Trophoblast cell (in vitro differentiated cells and primary cell): ENCODE results near the gene ZNF554.

Experiments used
- DNase-seq, 2 donors: peaks; one replicate each; pipeline ENCODE4 v3.0.0-alpha.2; 2016
- H2AFZ ChIP-seq: 2 replicates; pipeline ENCODE4 v1.6.1; 2013; ENCODE audit warnings: low read length, moderate library complexity, mild to moderate bottlenecking; ENCODE audit not compliant: insufficient read depth, poor library complexity
- H2AK5ac ChIP-seq: 2 replicates; pipeline ENCODE4 v1.6.1; 2013; ENCODE audit warnings: mild to moderate bottlenecking, low read length
- H2BK120ac ChIP-seq: 2 replicates; pipeline ENCODE4 v1.6.1; 2013; ENCODE audit warnings: low read length, mild to moderate bottlenecking, moderate library complexity; ENCODE audit not compliant: insufficient read depth, poor library complexity
- H2BK12ac ChIP-seq: 2 replicates; pipeline ENCODE4 v1.6.1; 2013; ENCODE audit warnings: mild to moderate bottlenecking, low read length, moderate library complexity
- H2BK5ac ChIP-seq: 2 replicates; pipeline ENCODE4 v1.6.1; 2013; ENCODE audit warnings: low read length, low read depth, moderate library complexity, mild to moderate bottlenecking; ENCODE audit not compliant: poor library complexity
- H3K14ac ChIP-seq: 2 replicates; pipeline ENCODE4 v1.6.1; 2013; ENCODE audit warnings: mild to moderate bottlenecking, low read length
- H3K18ac ChIP-seq: 2 replicates; pipeline ENCODE4 v1.6.1; 2013; ENCODE audit warnings: mild to moderate bottlenecking, low read length
- H3K23ac ChIP-seq: 2 replicates; pipeline ENCODE4 v1.6.1; 2013; ENCODE audit warnings: low read length
- H3K27ac ChIP-seq: 2 replicates; pipeline ENCODE4 v1.5.1; 2013; ENCODE audit warnings: low read depth, mild to moderate bottlenecking, inconsistent platforms, low read length, moderate library complexity
- H3K27me3 ChIP-seq: 2 replicates; pipeline ENCODE4 v1.6.1; 2013; ENCODE audit warnings: inconsistent platforms, mild to moderate bottlenecking, low read length, moderate library complexity; ENCODE audit not compliant: insufficient read depth
- H3K36me3 ChIP-seq, 2 experiments: 1 replicate in 1 of 2; 2 replicates in 1 of 2; pipeline ENCODE4 v1.6.1; 2013; ENCODE audit warnings: low read length in 2 of 2, mild to moderate bottlenecking in 2 of 2, moderate library complexity in 1 of 2; ENCODE audit not compliant: insufficient read depth in 2 of 2, control insufficient read depth in 1 of 2
- H3K4ac ChIP-seq: 2 replicates; pipeline ENCODE4 v1.6.1; 2013; ENCODE audit warnings: low read depth, mild to moderate bottlenecking, low read length, moderate library complexity
- H3K4me1 ChIP-seq, 2 experiments: 1 replicate in 1 of 2; 2 replicates in 1 of 2; pipeline ENCODE4 v1.6.1; 2013; ENCODE audit warnings: low read length in 2 of 2, mild to moderate bottlenecking in 2 of 2, moderate library complexity in 1 of 2; ENCODE audit not compliant: insufficient read depth in 2 of 2, control insufficient read depth in 1 of 2
- H3K4me2 ChIP-seq: 2 replicates; pipeline ENCODE4 v1.6.1; 2013; ENCODE audit warnings: inconsistent platforms, mild to moderate bottlenecking, low read length, moderate library complexity
- H3K4me3 ChIP-seq: 2 replicates; pipeline ENCODE4 v1.5.1; 2013; ENCODE audit warnings: mild to moderate bottlenecking, low read depth, low read length, inconsistent platforms
- H3K79me1 ChIP-seq: one replicate; pipeline ENCODE4 v1.6.1; 2013; ENCODE audit warnings: low read length
- H3K79me2 ChIP-seq: 2 replicates; pipeline ENCODE4 v1.6.1; 2013; ENCODE audit warnings: low read length, mild to moderate bottlenecking; ENCODE audit not compliant: control insufficient read depth, insufficient read depth, poor library complexity
- H3K9ac ChIP-seq: 2 replicates; pipeline ENCODE4 v1.6.1; 2013; ENCODE audit warnings: mild to moderate bottlenecking, low read length
- H3K9me3 ChIP-seq: 2 replicates; pipeline ENCODE4 v1.6.1; 2013; ENCODE audit warnings: low read depth, mild to moderate bottlenecking, control low read depth, inconsistent platforms, low read length; ENCODE audit not compliant: insufficient read depth
- H4K12ac ChIP-seq: 2 replicates; pipeline ENCODE4 v1.6.1; 2013; ENCODE audit warnings: low read depth, mild to moderate bottlenecking, low read length, moderate library complexity
- H4K8ac ChIP-seq: 2 replicates; pipeline ENCODE4 v1.6.1; 2013; ENCODE audit warnings: low read depth, mild to moderate bottlenecking, low read length, moderate library complexity
- H4K91ac ChIP-seq: one replicate; pipeline ENCODE4 v1.6.1; 2013; ENCODE audit warnings: low read depth, mild to moderate bottlenecking, low read length, moderate library complexity
- WGBS: extraction: QIAGEN DNeasy Blood & Tissue Kit; methylation state at CpG from one replicate; pipeline ENCODE4 v1.1.7; 2013; ENCODE audit warnings: missing lambda C conversion rate; ENCODE audit not compliant: insufficient read length, insufficient coverage; ENCODE audit errors: extremely low coverage; 5-methylcytosine and 5-hydroxymethylcytosine counted together

ZNF554 gene

GRCh38 chr19:2856457-2857050 is 36.9 kb downstream of the ZNF554 start:
- Histone ChIP-seq H3K23ac (no peak overlapping the region), H3K9me3 (peaks cover 33% of the 10 kb centered on the region), H3K4ac (no peak overlapping the region), H3K14ac (no peak overlapping the region), H3K79me1 (no peaks in the 10 kb centered on the region), H3K27ac (no peak overlapping the region), H3K18ac (no peak overlapping the region), H3K9ac (no peak overlapping the region), H4K8ac (no peak overlapping the region), H3K79me2 (no peaks in the 10 kb centered on the region), H2BK5ac (no peak overlapping the region), H2BK12ac (no peak overlapping the region), H3K4me3 (no peak overlapping the region), H4K12ac (no peak overlapping the region), H2AK5ac (no peak overlapping the region), H3K4me1 (no peaks in the 10 kb centered on the region), H3K36me3 (peaks cover 18 to 26% of the 10 kb centered on the region in 2 experiments), H2AFZ (no peak overlapping the region), H3K4me2 (no peak overlapping the region), H2BK120ac (no peak overlapping the region), H3K27me3 (no peaks in the 10 kb centered on the region), H4K91ac (no peak overlapping the region)
- no peak for DNase-seq
- WGBS, result no CpG with 5 or more reads among the region's 5 CpGs

- Histone ChIP-seq H3K9ac (no peak overlapping the region), H2AK5ac (no peak overlapping the region), H3K4me3 (no peak overlapping the region), H3K27me3 (no peaks in the 10 kb centered on the region), H4K12ac (no peak overlapping the region), H3K9me3 (peaks cover 28% of the 10 kb centered on the region), H3K18ac (no peak overlapping the region), H2BK12ac (no peak overlapping the region), H2AFZ (no peak overlapping the region), H3K4me2 (no peak overlapping the region), H4K8ac (no peak overlapping the region), H3K4ac (no peak overlapping the region), H3K4me1 (no peaks in the 10 kb centered on the region), H3K79me2 (no peaks in the 10 kb centered on the region), H2BK5ac (no peak overlapping the region), H3K27ac (no peak overlapping the region), H3K14ac (no peak overlapping the region), H4K91ac (no peak overlapping the region), H3K36me3 (peaks cover 4 to 9% of the 10 kb centered on the region in 2 experiments), H3K23ac (no peak overlapping the region), H2BK120ac (no peak overlapping the region), H3K79me1 (no peaks in the 10 kb centered on the region)
- DNase-seq, result no peak
- no CpG with 5 or more reads among the region's 27 CpGs for WGBS
Observed at GRCh38 chr19:2858864-2859263, 39.2 kb downstream of the ZNF554 start.

- H3K18ac ChIP-seq, result no peak overlapping the region
- no peak overlapping the region for H4K91ac ChIP-seq
- no peak overlapping the region for H2AK5ac ChIP-seq
- H3K79me1 ChIP-seq, result no peaks in the 10 kb centered on the region
- no peak overlapping the region for H3K27ac ChIP-seq
- no peak overlapping the region for H3K4me2 ChIP-seq
- H4K8ac ChIP-seq, result no peak overlapping the region
- H3K36me3 ChIP-seq, result no peaks in the 10 kb centered on the region
- no peak overlapping the region for H2BK12ac ChIP-seq
- H3K27me3 ChIP-seq, result no peaks in the 10 kb centered on the region
- H3K4me1 ChIP-seq, result no peaks in the 10 kb centered on the region
- H3K79me2 ChIP-seq, result no peaks in the 10 kb centered on the region
- no peak overlapping the region for H3K9ac ChIP-seq
- H3K23ac ChIP-seq, result no peak overlapping the region
- no peak overlapping the region for H3K4ac ChIP-seq
- no peak overlapping the region for H3K14ac ChIP-seq
- peaks cover 32% of the 10 kb centered on the region for H3K9me3 ChIP-seq
- DNase-seq, result peak in 1 of 2 donors; percentile 42
- no peak overlapping the region for H3K4me3 ChIP-seq
- no CpG with 5 or more reads among the region's 10 CpGs for WGBS
- H2BK5ac ChIP-seq, result no peak overlapping the region
- H4K12ac ChIP-seq, result no peak overlapping the region
- H2AFZ ChIP-seq, result no peak overlapping the region
- no peak overlapping the region for H2BK120ac ChIP-seq
Observed at GRCh38 chr19:2863816-2864215, 44.1 kb downstream of the ZNF554 start.

- Histone ChIP-seq H3K4me1 (no peaks in the 10 kb centered on the region), H3K14ac (no peak overlapping the region), H2BK12ac (no peak overlapping the region), H3K23ac (no peak overlapping the region), H3K9me3 (peaks cover 25% of the 10 kb centered on the region), H4K91ac (no peak overlapping the region), H3K4me2 (no peak overlapping the region), H4K8ac (no peak overlapping the region), H2BK5ac (no peak overlapping the region), H2AFZ (no peak overlapping the region), H4K12ac (no peak overlapping the region), H3K79me2 (no peaks in the 10 kb centered on the region), H3K18ac (no peak overlapping the region), H3K36me3 (no peaks in the 10 kb centered on the region), H3K4me3 (no peak overlapping the region), H3K9ac (no peak overlapping the region), H3K27ac (no peak overlapping the region), H3K27me3 (no peaks in the 10 kb centered on the region), H3K79me1 (no peaks in the 10 kb centered on the region), H3K4ac (no peak overlapping the region), H2AK5ac (no peak overlapping the region), H2BK120ac (no peak overlapping the region)
- no CpG with 5 or more reads among the region's 12 CpGs for WGBS
- DNase-seq, result peak in 1 of 2 donors; percentile 47
Observed at GRCh38 chr19:2865334-2866100, 45.8 kb downstream of the ZNF554 start.
